ENCODE measurements around the gene ESR1.
"Not testable (repeated sequence)": the region's sequence is repeated elsewhere in the genome, so short reads cannot be mapped to it uniquely, and the experiment has no call there.

ESR1 gene

DNA sequence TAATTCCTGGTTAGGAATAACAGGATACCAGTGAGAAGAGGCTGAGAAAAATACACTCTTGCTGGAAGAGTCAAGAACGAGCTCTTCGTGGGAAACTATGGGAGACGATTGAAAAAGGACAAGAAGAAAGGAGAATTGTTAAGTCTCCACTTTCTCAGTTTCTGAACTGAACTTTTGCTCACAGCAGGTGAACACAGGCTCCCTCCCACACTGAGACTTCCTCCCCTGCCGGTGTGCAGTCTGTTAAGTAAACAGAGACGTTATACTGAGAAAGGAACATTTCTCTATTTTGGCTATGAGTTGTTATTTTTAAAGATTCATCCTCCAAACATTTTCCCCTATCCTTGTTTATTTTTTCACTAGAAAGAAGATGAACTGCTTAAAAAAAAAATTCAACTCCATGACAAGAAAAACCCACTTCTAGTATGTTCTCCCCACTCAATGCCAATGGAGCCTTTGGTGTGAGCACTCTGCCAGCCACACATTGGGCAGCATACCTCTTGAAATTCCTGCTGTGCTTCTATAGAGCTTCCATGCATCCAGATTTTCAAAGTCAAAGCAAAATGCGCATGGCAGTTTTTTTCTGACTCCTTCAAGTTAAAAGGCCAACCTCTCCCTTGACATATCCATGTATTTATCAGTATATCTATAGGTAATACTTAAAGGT lies 250.5 kb downstream of the ESR1 start:
- no peak for DNase-seq

GRCh38 chr6:152059909-152060308 lies 252.4 kb downstream of the ESR1 start:
- no peak for DNase-seq

DNA sequence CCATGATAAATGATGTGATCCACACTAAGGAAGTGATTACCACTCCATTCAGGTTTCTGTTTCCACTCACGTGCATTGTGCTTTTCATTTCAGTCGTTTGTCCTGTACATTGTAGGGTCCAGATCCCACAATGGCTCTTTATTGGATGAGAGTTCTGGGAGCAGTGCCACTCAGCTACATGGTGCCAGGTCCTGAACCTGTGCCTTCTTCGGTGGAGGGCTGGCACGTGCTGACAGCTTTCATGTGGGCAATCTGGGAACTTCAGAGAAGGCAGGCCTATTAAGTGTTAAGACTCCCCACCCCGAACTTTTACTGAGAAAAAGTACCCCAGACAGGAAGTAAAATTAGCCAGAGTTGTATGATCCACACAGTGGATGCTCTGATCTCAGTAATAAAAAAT lies 255.0 kb downstream of the ESR1 start:
- no peak for DNase-seq

- DNase-seq, result no peak
These were observed 255.9 kb downstream of the ESR1 start for GRCh38 chr6:152063170-152063921.

DNA sequence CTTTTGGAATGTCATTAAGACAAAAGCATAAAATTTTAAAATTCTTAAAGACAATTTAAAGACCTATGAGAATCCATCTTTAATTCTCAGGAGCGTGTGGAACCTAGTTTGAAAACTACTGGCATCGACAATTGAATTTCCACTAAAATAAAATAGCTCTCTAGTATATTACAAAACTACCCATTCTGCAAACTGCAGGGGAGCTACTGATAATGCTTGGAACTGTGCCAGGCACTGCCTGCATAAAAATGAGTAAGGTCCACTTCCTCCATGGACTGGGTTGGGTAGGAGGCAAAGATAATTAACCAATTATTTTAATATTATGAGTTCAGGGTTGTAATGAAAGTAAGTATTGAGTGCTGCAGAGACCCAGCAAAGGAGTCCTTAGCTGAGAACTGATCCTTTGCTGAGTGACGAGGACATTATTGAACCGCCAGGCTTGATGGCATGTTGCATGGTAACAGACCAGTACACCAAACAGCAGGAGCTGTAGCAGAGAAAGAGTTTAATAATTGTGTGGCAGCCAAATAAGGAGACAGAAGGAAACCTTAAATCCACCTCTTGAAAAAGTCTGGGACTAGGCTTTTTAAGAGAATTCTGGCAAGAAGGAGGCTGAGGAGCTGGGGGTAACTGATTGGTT lies 261.3 kb downstream of the ESR1 start:
- DNase-seq, result no peak

DNA sequence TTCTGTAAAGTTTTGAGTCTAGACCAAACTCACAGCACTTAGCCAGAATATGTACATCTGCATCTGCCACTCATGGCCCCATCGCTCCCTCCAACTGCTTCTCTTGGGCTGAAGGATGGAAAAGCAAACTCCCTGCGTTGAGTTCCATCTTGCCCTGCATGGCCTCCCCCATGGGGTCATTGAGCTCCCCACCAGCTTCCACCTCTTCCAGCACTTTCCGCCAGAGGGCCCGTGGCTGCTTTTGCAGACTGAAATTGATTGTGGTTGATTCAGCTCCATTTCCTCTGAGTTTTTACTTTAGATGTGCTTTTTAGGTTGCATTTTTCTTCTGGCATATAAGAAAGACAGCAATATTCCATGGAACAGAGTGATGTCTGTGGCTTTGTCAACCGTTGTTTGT lies 263.1 kb downstream of the ESR1 start:
- no peak for DNase-seq

DNA sequence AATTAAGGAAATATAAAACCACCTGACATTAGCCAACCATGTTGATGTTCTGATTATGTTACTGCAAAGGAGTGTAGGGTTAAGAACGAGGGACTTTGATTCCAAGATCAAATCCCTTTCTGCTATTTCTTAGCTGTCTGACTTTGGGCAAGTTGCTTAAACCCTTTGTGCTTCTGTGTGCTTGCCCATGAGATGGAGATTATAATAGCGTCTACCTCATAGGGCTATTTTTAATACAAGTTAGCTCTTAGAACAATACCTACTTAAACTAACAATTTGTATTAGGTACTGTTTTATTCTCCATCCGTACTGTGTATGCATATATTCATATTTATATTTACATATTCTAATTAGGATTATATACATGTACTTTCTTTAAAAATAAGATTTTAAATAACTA lies 263.8 kb downstream of the ESR1 start:
- no peak for DNase-seq

DNA sequence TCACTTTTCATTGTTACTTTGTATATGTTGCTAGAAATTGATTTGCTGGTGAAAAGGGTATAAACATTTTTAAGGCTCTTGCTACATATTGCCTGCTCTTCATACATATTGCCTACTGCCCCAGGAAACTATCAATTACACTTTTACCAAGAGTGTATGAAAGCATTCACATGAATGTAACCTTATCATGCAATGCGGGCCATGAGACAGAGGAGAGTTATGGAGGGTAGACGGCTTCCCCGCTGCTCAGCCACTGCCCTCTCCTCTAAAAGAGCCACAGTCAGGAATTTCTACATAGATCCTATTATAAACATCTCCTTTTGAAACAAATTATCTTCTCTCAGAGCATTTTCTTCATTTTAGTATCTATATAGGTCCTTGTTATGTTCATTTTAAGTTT lies 264.4 kb downstream of the ESR1 start:
- DNase-seq, result no peak

DNA sequence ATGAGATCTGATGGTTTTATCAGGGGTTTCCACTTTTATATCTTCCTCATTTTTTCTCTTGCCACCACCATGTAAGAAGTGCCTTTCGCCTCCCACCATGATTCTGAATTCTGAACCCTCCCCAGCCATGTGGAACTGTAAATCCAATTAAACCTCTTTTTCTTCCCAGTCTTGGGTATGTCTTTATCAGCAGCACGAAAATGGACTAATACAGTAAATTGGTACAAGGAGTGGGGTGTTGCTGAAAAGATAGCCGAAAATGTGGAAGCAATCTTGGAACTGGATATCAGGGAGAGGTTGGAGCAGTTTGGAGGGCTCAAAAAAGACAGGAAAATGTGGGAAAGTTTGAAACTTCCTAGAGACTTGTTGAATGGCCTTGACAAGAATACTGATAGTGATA lies 268.8 kb downstream of the ESR1 start:
- DNase-seq, result not testable (repeated sequence)

DNA sequence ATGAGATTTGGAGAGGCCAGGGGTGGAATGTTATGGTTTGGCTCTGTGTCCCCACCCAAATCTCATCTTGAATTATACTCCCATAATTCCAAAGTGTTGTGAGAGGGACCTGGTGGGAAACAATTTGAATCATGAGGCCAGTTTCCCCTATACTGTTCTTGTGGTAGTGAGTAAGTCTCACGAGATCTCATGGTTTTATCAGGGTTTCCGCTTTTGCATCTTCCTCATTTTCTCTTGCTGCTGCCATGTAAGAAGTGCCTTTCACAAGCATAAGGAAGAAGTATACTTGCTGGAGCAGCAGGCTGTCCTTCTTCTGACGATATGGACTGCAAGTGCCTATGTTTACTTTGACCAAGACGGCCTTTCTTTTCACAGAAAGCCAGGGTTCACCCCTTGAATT lies 270.5 kb downstream of the ESR1 start:
- no peak for DNase-seq

DNA sequence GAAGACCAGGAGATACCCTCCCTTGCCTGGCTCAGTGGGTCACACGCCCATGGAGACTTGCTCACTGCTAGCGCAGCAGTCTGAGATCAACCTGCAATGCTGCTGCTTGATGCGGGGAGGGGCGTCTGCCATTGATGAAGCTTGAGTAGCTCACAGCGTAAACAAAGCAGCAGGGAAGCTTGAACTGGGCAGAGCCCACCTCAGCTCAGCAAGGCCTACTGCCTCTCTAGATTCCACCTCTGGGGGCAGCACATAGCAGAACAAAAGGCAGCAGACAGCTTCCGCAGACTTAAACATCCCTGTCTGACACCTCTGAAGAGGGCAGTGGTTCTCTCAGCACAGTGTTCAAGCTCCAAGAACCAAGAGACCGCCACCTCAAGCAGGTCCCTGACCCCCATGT lies 271.3 kb downstream of the ESR1 start:
- DNase-seq, result no peak

- no peak for DNase-seq
These were observed 278.0 kb downstream of the ESR1 start for GRCh38 chr6:152085451-152085921.

GRCh38 chr6:152086223-152086873 lies 278.9 kb downstream of the ESR1 start:
- DNase-seq, result no peak

GRCh38 chr6:152087096-152087495 lies 279.6 kb downstream of the ESR1 start:
- DNase-seq, result no peak

GRCh38 chr6:152087701-152088100 lies 280.2 kb downstream of the ESR1 start:
- no peak for DNase-seq

GRCh38 chr6:152089992-152090391 lies 282.5 kb downstream of the ESR1 start:
- DNase-seq, result no peak

DNA sequence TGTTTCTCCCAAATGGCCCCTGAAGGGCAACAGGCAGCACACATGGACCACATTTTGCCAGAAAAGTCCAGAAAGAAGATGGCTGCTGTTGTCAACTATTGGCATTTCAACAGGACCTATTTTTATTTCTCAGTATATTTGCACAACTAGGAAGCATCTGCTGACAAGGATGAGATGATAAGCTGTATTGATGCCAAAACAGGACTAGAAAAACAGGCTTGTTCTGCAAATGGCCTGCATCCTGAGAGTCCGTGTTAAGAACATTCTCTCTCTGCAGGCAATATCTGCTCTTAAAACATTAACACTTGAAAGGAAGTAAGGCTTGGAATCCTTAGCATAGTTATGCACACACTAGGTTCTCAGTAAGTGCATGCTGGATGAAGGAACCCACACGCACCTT lies 283.7 kb downstream of the ESR1 start:
- no peak for DNase-seq

DNA sequence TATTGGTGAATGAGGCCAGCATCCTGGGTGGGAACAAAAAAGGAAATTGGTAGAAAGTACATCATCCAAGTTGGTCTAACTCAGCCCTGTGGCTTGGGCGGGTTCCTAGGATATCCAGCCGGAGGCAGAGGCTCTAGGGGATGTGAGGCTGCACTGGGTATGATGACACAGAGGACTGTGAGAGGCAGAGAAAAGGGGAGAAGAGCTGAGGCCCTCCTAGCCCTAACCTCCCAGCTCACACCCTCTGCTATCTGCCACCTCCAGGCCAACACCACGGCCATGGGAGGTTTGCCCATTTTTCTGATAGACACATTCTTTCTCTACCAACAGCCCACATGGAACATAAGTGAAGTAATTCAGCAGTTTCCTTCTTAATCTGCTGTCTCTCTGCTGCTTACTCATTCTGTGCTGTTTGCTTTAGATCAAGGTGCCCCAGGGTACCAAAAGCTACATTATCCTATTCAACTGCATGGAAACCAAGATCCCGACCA lies 284.4 kb downstream of the ESR1 start:
- DNase-seq, result no peak

GRCh38 chr6:152093711-152094110 lies 286.2 kb downstream of the ESR1 start:
- no peak for DNase-seq

- no peak for DNase-seq
These were observed 286.8 kb downstream of the ESR1 start for GRCh38 chr6:152094276-152094675.

DNA sequence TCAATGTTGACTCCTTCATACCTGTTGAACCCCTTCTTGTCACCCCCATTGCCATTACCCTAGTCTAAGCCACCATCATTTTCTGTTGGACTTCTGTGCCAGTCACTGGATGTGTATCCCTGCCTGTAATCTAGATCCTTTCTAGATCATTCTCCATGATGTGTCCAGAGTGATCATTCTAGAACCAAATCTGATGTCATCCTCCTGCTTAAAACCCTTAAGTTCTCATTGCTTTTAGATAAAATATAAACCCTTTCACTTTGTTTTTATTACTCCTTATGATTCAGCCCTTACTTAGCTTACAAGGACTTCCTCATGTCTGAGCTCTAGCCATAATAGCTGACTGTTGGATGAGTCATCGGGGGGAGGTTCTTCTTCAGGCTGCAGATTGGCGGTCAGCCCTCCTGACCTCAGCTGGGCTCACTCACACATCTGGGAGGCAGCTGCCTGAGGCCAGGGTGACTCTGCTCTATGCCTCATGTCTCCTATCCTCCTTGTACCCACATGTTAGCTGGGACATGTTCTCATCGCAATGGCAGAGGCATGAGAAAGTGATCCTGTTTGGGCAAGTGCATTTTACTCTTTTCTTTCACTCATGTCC lies 287.6 kb downstream of the ESR1 start:
- no peak for DNase-seq

GRCh38 chr6:152096863-152097496 lies 289.5 kb downstream of the ESR1 start:
- DNase-seq, result no peak

All from T-helper 9 cell (primary cell).